HepG2 (cell line): ENCODE results near the gene MALT1. TPM values are rescaled to one million over a fixed set of nuclear protein-coding genes. Genes with fewer than 3 reads are reported as not detected.

Experiments
- ATAC-seq: fragments of 200-7000 bp; cut with Tn5 transposase; 3 replicates; pipeline ENCODE4 v1.9.1; 2020; ENCODE audit warnings: mild to moderate bottlenecking, moderate library complexity
- BruUV-seq: library from RNA; stranded (reverse); fragments of 400-500 nt; replicated peaks from 2 replicates; lab custom pipeline; 2021; lab: Mats Ljungman, UMichigan
- CTCF ChIA-PET: fragments of 300-600 bp; formaldehyde crosslinking; extraction: SDS; loops from one replicate; lab custom pipeline; 2021; ENCODE audit warnings: low total read pairs, inconsistent platforms, low intra/inter-chr PET ratio; lab: Yijun Ruan, JAX
- POLR2A ChIA-PET: fragments of 350-600 bp; sonication (Branson Sonifier 250); formaldehyde crosslinking; loops from one replicate; lab custom pipeline; 2020; ENCODE audit warnings: antibody characterized with exemption, inconsistent platforms; lab: Yijun Ruan, JAX
- DNase-seq: peaks from one replicate; pipeline ENCODE4 v3.0.0-alpha.2; 2015; ENCODE audit warnings: low spot score
- FAIRE-seq: peaks from 3 replicates; lab custom pipeline; 2011; peaks lifted over from hg19 to GRCh38; lab: Jason Lieb, UNC
- H2AFZ ChIP-seq: one replicate; pipeline ENCODE4 v1.6.1; 2011; ENCODE audit warnings: low read length, inconsistent platforms
- H3K27ac ChIP-seq: fragments of 300-600 bp; 3 replicates; pipeline ENCODE4 v1.8.0; 2011; ENCODE audit warnings: mixed run types, mild to moderate bottlenecking, mixed read lengths, low read length, inconsistent platforms; ENCODE audit not compliant: insufficient read depth; ENCODE audit errors: extremely low read length
- H3K27me3 ChIP-seq, 2 experiments: fragments of 200-600 bp in 1 of 2; 2 replicates in 1 of 2; 3 replicates in 1 of 2; pipeline versions ENCODE4 v1.6.0 to v1.8.0; 2011; ENCODE audit warnings: low read length in 2 of 2, mild to moderate bottlenecking in 2 of 2, moderate library complexity in 2 of 2, inconsistent platforms in 1 of 2; ENCODE audit not compliant: insufficient read depth in 2 of 2, control insufficient read depth in 1 of 2
- H3K36me3 ChIP-seq, 2 experiments: fragments of 200-600 bp in 1 of 2; replicated peaks in 1 of 2; 2 replicates in 1 of 2; 3 replicates in 1 of 2; pipeline versions ENCODE4 v1.5.1 to v1.8.0; 2011; ENCODE audit warnings: low read length in 2 of 2, inconsistent platforms in 1 of 2; ENCODE audit not compliant: insufficient read depth in 2 of 2, control insufficient read depth in 1 of 2
- H3K4me1 ChIP-seq: 2 replicates; pipeline ENCODE4 v1.5.1; 2012; ENCODE audit warnings: low read length, inconsistent platforms; ENCODE audit not compliant: insufficient read depth
- H3K4me2 ChIP-seq: 2 replicates; pipeline ENCODE4 v1.6.0; 2011; ENCODE audit warnings: low read depth, low read length, inconsistent platforms
- H3K4me3 ChIP-seq, 3 experiments: fragments of 200-600 bp in 1 of 3; sonication (generic), shearing (Covaris generic) in 1 of 3; replicated peaks in 1 of 3; 2 replicates each; pipeline ENCODE4 v1.5.1; 2011 to 2016; ENCODE audit warnings: low read length in 3 of 3, inconsistent platforms in 2 of 3, low read depth in 2 of 3, mild to moderate bottlenecking in 2 of 3, control low read depth in 1 of 3, mixed read lengths in 1 of 3; ENCODE audit not compliant: insufficient read depth in 1 of 3
- H3K79me2 ChIP-seq: one replicate; pipeline ENCODE4 v1.6.1; 2011; ENCODE audit warnings: low read length, inconsistent platforms; ENCODE audit not compliant: insufficient read depth
- H3K9ac ChIP-seq: 2 replicates; pipeline ENCODE4 v1.6.0; 2011; ENCODE audit warnings: mild to moderate bottlenecking, low read depth, low read length, inconsistent platforms; ENCODE audit not compliant: insufficient read depth
- H3K9me3 ChIP-seq: 2 replicates; pipeline ENCODE4 v1.5.1; 2012; ENCODE audit warnings: mild to moderate bottlenecking, low read length
- H4K20me1 ChIP-seq: 2 replicates; pipeline ENCODE4 v1.6.0; 2011; ENCODE audit warnings: inconsistent platforms, mild to moderate bottlenecking, low read length, moderate library complexity; ENCODE audit not compliant: insufficient read depth
- CBX5 ChIP-seq: sonication (generic); formaldehyde crosslinking; IDR thresholded peaks from 2 replicates; pipeline ENCODE4 v1.4.0; 2020; ENCODE audit warnings: missing genetic modification reagents, borderline replicate concordance
- CENPX ChIP-seq: sonication (generic); formaldehyde crosslinking; IDR thresholded peaks from 2 replicates; pipeline ENCODE4 v1.9.0; 2021; ENCODE audit warnings: mild to moderate bottlenecking, missing genetic modification reagents, moderate library complexity
- DR1 ChIP-seq: sonication (generic); formaldehyde crosslinking; IDR thresholded peaks from 2 replicates; pipeline ENCODE4 v1.8.0; 2021; ENCODE audit warnings: mild to moderate bottlenecking, missing genetic modification reagents, inconsistent platforms
- ETV5 ChIP-seq: IDR thresholded peaks from 2 replicates; pipeline ENCODE4 v1.6.1; 2018; ENCODE audit warnings: missing biosample characterization, missing genetic modification reagents, inconsistent platforms, borderline replicate concordance
- ISL2 ChIP-seq: sonication (generic); formaldehyde crosslinking; IDR thresholded peaks from 2 replicates; pipeline ENCODE4 v1.5.0; 2020; ENCODE audit warnings: missing genetic modification reagents
- ISX ChIP-seq: sonication (generic); formaldehyde crosslinking; conservative IDR thresholded peaks from 2 replicates; pipeline ENCODE4 v1.5.0; 2020; ENCODE audit warnings: missing genetic modification reagents
- ZFP41 ChIP-seq: sonication (generic); formaldehyde crosslinking; IDR thresholded peaks from 2 replicates; pipeline ENCODE4 v1.4.0; 2020; ENCODE audit warnings: mild to moderate bottlenecking, missing genetic modification reagents, borderline replicate concordance
- ZNF414 ChIP-seq: sonication (generic); formaldehyde crosslinking; IDR thresholded peaks from 2 replicates; pipeline ENCODE4 v1.5.0; 2020; ENCODE audit warnings: missing genetic modification reagents
- ZNF44 ChIP-seq: sonication (generic); formaldehyde crosslinking; IDR thresholded peaks from 2 replicates; pipeline ENCODE4 v1.5.1; 2020; ENCODE audit warnings: mild to moderate bottlenecking, missing genetic modification reagents
- ZNF556 ChIP-seq: sonication (generic); formaldehyde crosslinking; IDR thresholded peaks from 2 replicates; pipeline ENCODE4 v1.4.0; 2020; ENCODE audit warnings: mild to moderate bottlenecking, missing genetic modification reagents, borderline replicate concordance
- ZNF569 ChIP-seq: sonication (generic); formaldehyde crosslinking; IDR thresholded peaks from 2 replicates; pipeline ENCODE4 v1.5.0; 2020; ENCODE audit warnings: mild to moderate bottlenecking, missing genetic modification reagents, moderate library complexity, borderline replicate concordance
- WGBS: methylation state at CpG from one replicate; pipeline ENCODE4 v1.1.6; 2017; ENCODE audit warnings: low lambda C conversion rate; 5-methylcytosine and 5-hydroxymethylcytosine counted together
- in situ Hi-C: cut with HindIII; loops from 2 replicates; pipeline ENCODE4 v1.10.0; 2017; ENCODE audit warnings: low pct_unique_long_range_greater_than_20kb; ENCODE audit not compliant: extremely low pct_ligation_motif_present
- intact Hi-C: fragments of 100-400 bp; cut with micrococcal nuclease; formaldehyde crosslinking; loops from one replicate; pipeline ENCODE4 v1.10.0; 2022; ENCODE audit not compliant: unreplicated experiment
- polyA plus RNA-seq, 8 experiments: library from polyadenylated mRNA; depleted of rRNA in 3 of 8; stranded (reverse) in 7 of 8; unstranded in 1 of 8; fragments of >200 nt; fragmentation: Illumina TruSeq in 4 of 8; extraction: Trizol in 4 of 8; gene quantifications; 2 replicates each; pipeline versions ENCODE4 v1.2.1 to v1.2.3, GENCODE V29; 2011 to 2016; ENCODE audit warnings: low read depth in 4 of 8, missing spikeins in 1 of 8, mixed read lengths in 1 of 8; ENCODE audit not compliant: insufficient read depth in 1 of 8
- total RNA-seq, 5 experiments: library from RNA; depleted of rRNA; stranded (reverse); fragments of >200 nt; fragmentation: Illumina TruSeq; extraction: Trizol; gene quantifications; 2 replicates each; pipeline ENCODE4 v1.2.3, GENCODE V29; 2016; ENCODE audit warnings: low read depth in 1 of 5

MALT1 gene
- total and polyA plus RNA-seq, 2 of the 13 experiments (the other 11 are each of a cell fraction or from before 2014, with no cell fraction given): 43.9 to 89.0 TPM

- intact Hi-C loops (no loop called here), in situ Hi-C loops (loop anchor here (25.0 kb wide), 1 partner anchor 860 kb away; no protein-coding TSS in a partner anchor)
- no peak overlapping the region for H3K9ac ChIP-seq
- POLR2A ChIA-PET: no interaction called here
- FAIRE-seq (no peak), DNase-seq (no peak)
- CTCF ChIA-PET: no interaction called here
- H3K4me1 ChIP-seq: peaks cover 18% of the 10 kb centered on the region
- no peak overlapping the region for H3K4me2 ChIP-seq
- H4K20me1 ChIP-seq: no peaks in the 10 kb centered on the region
- H3K9me3 ChIP-seq: no peaks in the 10 kb centered on the region
- no peaks in the 10 kb centered on the region for H3K79me2 ChIP-seq
- BruUV-seq: no TSS peak
- no peak overlapping the region for H2AFZ ChIP-seq
- H3K27me3 ChIP-seq: peaks cover 1 to 29% of the 10 kb centered on the region in 2 experiments; a peak in 2 of 5 replicates
- WGBS: 4% methylated on average over 4 of the region's 4 CpGs
- H3K27ac ChIP-seq: no peak overlapping the region
- TF ChIP-seq ZFP41 (no peak), ZNF556 (CRISPR knock-in tag) (no peak), ZNF44 (no peak), DR1 (CRISPR knock-in tag) (no peak), ZNF569 (CRISPR knock-in tag) (no peak), ZNF414 (CRISPR knock-in tag) (no peak), CBX5 (CRISPR knock-in tag) (no peak), ETV5 (no peak), CENPX (CRISPR knock-in tag) (no peak), ISL2 (CRISPR knock-in tag) (no peak), ISX (CRISPR knock-in tag) (no peak)
- TF ChIP-seq, all 625 proteins: peak for 0
- H3K4me3 ChIP-seq: no peak overlapping the region
- H3K36me3 ChIP-seq: no peaks in the 10 kb centered on the region
- ATAC-seq: no peak
Measured at GRCh38 chr18:58772161-58772560, 100.9 kb downstream of the MALT1 start.
